ENCODE results near the gene OLFML2A. TPM values are rescaled to one million over a fixed set of nuclear protein-coding genes. Genes with fewer than 3 reads are reported as not detected.
"Not testable (repeated sequence)": the region's sequence is repeated elsewhere in the genome, so short reads cannot be mapped to it uniquely, and the experiment has no call there.

Gene OLFML2A
- total RNA-seq, 6 experiments from 2014 or later = 0.12 to 0.74 (median 0.40) TPM

DNA sequence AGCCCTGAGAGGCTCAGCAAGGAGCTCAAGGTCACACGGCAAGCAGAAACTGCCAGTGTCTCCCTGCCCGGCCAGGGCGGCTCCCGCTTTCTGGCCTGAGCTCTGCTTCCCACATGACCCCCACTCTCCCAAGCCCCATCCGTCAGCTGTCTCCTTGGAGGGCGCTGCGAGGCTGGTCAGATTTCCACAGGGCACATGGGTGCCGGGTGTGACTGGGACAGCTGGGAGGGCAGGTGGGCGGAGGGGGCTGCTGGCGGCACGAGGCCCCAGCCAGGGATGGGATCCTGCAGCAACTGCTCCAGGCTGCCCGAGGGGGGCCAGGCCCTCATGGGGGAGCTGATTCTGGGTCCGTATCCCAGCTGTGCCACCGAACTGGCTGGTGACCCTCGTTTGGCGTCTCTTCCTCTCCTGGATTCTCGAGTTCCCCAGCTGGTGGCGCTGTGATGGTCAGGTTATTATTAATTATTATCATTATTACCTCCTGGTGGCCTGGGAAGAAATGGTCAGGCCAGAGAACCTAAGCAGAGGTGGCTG is 63.4 kb downstream of the OLFML2A start:
- no peaks in the 10 kb centered on the region for H3K4me1 ChIP-seq
- no peak overlapping the region for H3K4me3 ChIP-seq
- 76% methylated on average over 5 of the region's 18 CpGs for WGBS (ENCODE audit: insufficient coverage, low coverage, low lambda C conversion rate, missing lambda C conversion rate)
- H3K27ac ChIP-seq = no peak overlapping the region
- H3K9me3 ChIP-seq = no peaks in the 10 kb centered on the region
- no peaks in the 10 kb centered on the region for H3K36me3 ChIP-seq
- ATAC-seq (peak in 1 of 4 donors; percentile 25), DNase-seq (no peak)
- intact Hi-C loops (cut with DNase I) = no loop called here
- TF ChIP-seq POLR2A (IDR thresholded peaks at IDR 0.05) = no peak
- TF ChIP-seq, protein P1, sequence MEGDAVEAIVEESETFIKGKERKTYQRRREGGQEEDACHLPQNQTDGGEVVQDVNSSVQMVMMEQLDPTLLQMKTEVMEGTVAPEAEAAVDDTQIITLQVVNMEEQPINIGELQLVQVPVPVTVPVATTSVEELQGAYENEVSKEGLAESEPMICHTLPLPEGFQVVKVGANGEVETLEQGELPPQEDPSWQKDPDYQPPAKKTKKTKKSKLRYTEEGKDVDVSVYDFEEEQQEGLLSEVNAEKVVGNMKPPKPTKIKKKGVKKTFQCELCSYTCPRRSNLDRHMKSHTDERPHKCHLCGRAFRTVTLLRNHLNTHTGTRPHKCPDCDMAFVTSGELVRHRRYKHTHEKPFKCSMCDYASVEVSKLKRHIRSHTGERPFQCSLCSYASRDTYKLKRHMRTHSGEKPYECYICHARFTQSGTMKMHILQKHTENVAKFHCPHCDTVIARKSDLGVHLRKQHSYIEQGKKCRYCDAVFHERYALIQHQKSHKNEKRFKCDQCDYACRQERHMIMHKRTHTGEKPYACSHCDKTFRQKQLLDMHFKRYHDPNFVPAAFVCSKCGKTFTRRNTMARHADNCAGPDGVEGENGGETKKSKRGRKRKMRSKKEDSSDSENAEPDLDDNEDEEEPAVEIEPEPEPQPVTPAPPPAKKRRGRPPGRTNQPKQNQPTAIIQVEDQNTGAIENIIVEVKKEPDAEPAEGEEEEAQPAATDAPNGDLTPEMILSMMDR (IDR thresholded peaks at IDR 0.05) = peak in 1 of 4 donors; percentile 10
- no peaks in the 10 kb centered on the region for H3K27me3 ChIP-seq

DNA sequence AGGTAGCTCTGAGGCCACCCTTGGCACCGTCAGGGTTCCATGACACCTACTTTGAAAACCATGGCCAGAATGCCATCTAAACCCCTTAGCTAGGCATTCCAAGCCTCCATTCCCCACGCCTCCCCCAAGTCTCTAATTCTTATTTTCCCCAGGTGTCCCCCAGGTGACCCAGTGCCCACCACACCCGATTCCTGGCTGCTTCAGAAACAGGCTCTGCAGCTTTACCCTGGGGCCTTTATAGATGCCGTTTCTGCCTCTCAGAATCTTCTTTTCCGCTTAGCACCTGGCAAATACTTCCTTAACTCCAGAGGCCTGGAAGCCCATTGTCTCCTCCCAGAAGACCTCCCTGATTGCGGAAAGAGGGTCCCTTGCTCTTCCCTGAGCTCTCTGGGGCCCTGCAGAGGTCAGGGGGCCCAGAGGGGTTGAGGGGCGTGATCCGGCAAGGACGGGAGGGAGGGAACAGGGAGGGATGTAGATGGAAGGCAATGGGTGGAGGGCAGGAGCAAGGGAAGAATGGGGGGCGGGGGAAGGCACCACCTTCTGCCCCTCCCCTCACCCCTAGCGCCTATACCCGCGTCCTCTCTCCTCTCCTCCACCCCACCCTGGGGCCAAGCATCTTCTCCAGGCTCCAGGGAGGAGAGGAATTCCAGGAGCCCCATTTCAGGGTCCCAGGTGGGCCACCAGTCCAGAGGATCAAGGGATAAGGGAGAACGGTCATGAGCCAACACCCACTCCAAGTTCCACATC is 64.3 kb downstream of the OLFML2A start:
- no peak for DNase-seq
- Histone ChIP-seq H3K27me3 (no peaks in the 10 kb centered on the region), H3K4me3 (no peak overlapping the region), H3K27ac (no peak overlapping the region), H3K9me3 (no peaks in the 10 kb centered on the region), H3K4me1 (no peaks in the 10 kb centered on the region), H3K36me3 (no peaks in the 10 kb centered on the region)
- 82% methylated on average over 9 of the region's 14 CpGs for WGBS (ENCODE audit: insufficient coverage, low coverage, low lambda C conversion rate, missing lambda C conversion rate)
- intact Hi-C loops (cut with DNase I) = no loop called here
- TF ChIP-seq, protein P1 (IDR thresholded peaks at IDR 0.05) = no peak
- no peak for TF ChIP-seq POLR2A (IDR thresholded peaks at IDR 0.05)
- ATAC-seq = no peak

DNA sequence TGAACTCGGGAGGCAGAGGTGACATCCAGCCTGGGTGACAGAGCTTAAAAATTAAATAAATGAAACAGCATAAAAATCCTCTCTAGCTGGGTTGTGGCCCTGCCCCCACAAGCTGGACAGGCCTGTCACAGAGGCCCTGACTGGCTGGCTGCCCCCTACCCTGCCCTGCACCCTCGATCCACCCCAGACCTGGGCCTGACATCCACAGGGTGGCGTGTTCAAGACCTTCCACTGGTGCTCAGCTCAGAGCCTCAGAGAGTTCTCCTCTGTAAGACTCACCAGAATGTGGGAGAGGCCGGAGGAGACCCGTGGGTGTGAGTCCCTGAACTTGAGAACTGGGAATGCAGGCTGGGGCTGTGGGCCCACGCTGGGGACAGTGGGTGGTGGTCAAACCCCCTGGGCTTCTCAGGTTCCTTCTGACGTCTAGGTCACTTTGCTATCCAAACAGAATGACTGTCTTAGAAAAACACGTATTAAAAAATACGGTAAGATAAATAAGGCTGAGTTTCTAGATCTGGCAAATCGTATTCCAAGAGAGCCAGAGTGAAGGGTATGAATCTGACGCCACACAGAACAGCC is 66.6 kb downstream of the OLFML2A start:
- no peak for DNase-seq
- intact Hi-C loops (cut with DNase I) = no loop called here
- WGBS (ENCODE audit: insufficient coverage, low coverage, low lambda C conversion rate, missing lambda C conversion rate) = 75% methylated on average over 6 of the region's 11 CpGs
- Histone ChIP-seq H3K27me3 (no peaks in the 10 kb centered on the region), H3K27ac (no peak overlapping the region), H3K4me3 (no peak overlapping the region), H3K9me3 (no peaks in the 10 kb centered on the region), H3K4me1 (no peaks in the 10 kb centered on the region), H3K36me3 (no peaks in the 10 kb centered on the region)
- ATAC-seq = peak in 1 of 4 donors; percentile 28
- TF ChIP-seq POLR2A (IDR thresholded peaks at IDR 0.05) = no peak
- TF ChIP-seq, protein P1 (IDR thresholded peaks at IDR 0.05) = no peak

DNA sequence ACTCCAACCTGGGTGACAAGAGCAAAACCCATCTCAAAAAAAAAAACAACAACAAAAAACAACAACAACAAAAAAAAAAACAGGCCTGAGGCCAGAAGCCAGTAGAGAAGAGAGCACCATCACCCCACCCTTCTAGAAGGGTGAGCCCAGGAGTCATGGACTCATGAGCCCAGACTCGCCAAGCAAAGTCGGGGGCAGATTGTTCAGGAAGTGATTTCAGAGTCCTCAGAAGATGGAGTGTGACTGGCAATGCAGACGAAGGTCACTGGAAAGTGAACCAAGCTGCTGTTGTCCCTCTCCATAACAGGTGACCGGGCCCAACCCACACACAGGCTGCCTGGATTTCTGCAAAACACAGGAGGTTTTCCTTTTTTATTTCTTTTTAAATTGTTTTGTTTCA is 67.4 kb downstream of the OLFML2A start:
- TF ChIP-seq, protein P1 (IDR thresholded peaks at IDR 0.05) = no peak
- TF ChIP-seq POLR2A (IDR thresholded peaks at IDR 0.05) = no peak
- Histone ChIP-seq H3K4me3 (no peak overlapping the region), H3K27ac (no peak overlapping the region), H3K36me3 (no peaks in the 10 kb centered on the region), H3K4me1 (no peaks in the 10 kb centered on the region), H3K27me3 (no peaks in the 10 kb centered on the region), H3K9me3 (no peaks in the 10 kb centered on the region)
- intact Hi-C loops (cut with DNase I) = no loop called here
- 78% methylated on average over 4 of the region's 4 CpGs for WGBS (ENCODE audit: insufficient coverage, low coverage, low lambda C conversion rate, missing lambda C conversion rate)
- DNase-seq (no peak), ATAC-seq (no peak)

DNA sequence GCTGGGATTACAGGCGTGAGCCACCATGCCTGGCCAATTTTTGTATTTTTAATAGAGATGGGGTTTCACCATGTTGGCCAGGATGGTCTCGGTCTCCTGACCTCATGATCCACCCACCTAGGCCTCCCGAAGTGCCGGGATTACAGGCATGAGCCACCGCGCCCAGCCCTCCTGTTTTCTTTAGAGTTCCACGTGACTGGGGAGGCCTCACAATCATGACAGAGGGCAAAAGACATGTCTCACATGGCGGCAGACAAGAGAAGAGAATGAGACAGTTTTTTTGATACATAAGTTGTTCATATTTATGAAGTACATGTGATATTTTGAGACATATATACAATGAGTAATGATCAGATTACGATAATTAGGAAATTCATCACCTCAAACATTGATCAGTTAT is 69.5 kb downstream of the OLFML2A start:
- not testable (repeated sequence) for ATAC-seq
- WGBS (ENCODE audit: insufficient coverage, low coverage, low lambda C conversion rate, missing lambda C conversion rate) = 79% methylated on average over 5 of the region's 9 CpGs

More for the DNA sequence above, 69.5 kb downstream of the OLFML2A start:
- H3K9me3 ChIP-seq; H3K4me3 ChIP-seq; H3K4me1 ChIP-seq; H3K27me3 ChIP-seq; H3K27ac ChIP-seq; intact Hi-C loops (cut with DNase I); H3K36me3 ChIP-seq; DNase-seq: not testable (repeated sequence)
